Measurements from ENCODE around the gene FOXN4.

GRCh38 chr12:109276160-109276559 lies 32.9 kb downstream of the FOXN4 start:
- TF ChIP-seq CTCF (conservative IDR thresholded peaks at IDR 0.05 in 1 of 2, IDR thresholded peaks at IDR 0.05 in 1 of 2; ENCODE audit: low read depth in 1 of 2, low read length in 2 of 2) (no peak), EZH2 (IDR thresholded peaks at IDR 0.05; ENCODE audit: low read length, missing control alignments) (no peak)

Data from fibroblast of lung (primary cell).